DLD1 (cell line): ENCODE results near the gene TEX35.
"Not testable (repeated sequence)": the region's sequence is repeated elsewhere in the genome, so short reads cannot be mapped to it uniquely, and the experiment has no call there.

Experiments
- in situ Hi-C: cut with HindIII; loops from 2 replicates; pipeline ENCODE4 v1.10.0; 2017; ENCODE audit warnings: low sequenced_read_pairs

The TEX35 gene

GRCh38 chr1:178538192-178538916, 25.4 kb downstream of the TEX35 start:
- in situ Hi-C loops, result no loop called here

GRCh38 chr1:178539291-178539690, 26.4 kb downstream of the TEX35 start:
- in situ Hi-C loops, result no loop called here

GRCh38 chr1:178540204-178540603, 27.3 kb downstream of the TEX35 start:
- in situ Hi-C loops, result no loop called here

- in situ Hi-C loops, result no loop called here
These were observed 27.7 kb downstream of the TEX35 start for GRCh38 chr1:178540646-178541045.

- in situ Hi-C loops, result no loop called here
These were observed 28.5 kb downstream of the TEX35 start for GRCh38 chr1:178541379-178541778.

GRCh38 chr1:178541829-178542553, 29.1 kb downstream of the TEX35 start:
- in situ Hi-C loops, result no loop called here

GRCh38 chr1:178542554-178543289, 29.8 kb downstream of the TEX35 start:
- in situ Hi-C loops, result no loop called here

- in situ Hi-C loops, result no loop called here
These were observed 30.3 kb downstream of the TEX35 start for GRCh38 chr1:178543290-178543607.

GRCh38 chr1:178544531-178544930, 31.6 kb downstream of the TEX35 start:
- in situ Hi-C loops, result no loop called here

GRCh38 chr1:178548108-178548507, 35.2 kb downstream of the TEX35 start:
- in situ Hi-C loops, result no loop called here

- in situ Hi-C loops, result no loop called here
These were observed 38.4 kb downstream of the TEX35 start for GRCh38 chr1:178551307-178551706.

GRCh38 chr1:178551940-178552339, 39.0 kb downstream of the TEX35 start:
- in situ Hi-C loops, result no loop called here

GRCh38 chr1:178552856-178553255, 39.9 kb downstream of the TEX35 start:
- in situ Hi-C loops, result no loop called here

GRCh38 chr1:178554351-178554750, 41.4 kb downstream of the TEX35 start:
- in situ Hi-C loops, result not testable (repeated sequence)

- in situ Hi-C loops, result not testable (repeated sequence)
These were observed 42.7 kb downstream of the TEX35 start for GRCh38 chr1:178555613-178556012.

- in situ Hi-C loops, result not testable (repeated sequence)
These were observed 45.9 kb downstream of the TEX35 start for GRCh38 chr1:178558816-178559215.

GRCh38 chr1:178560871-178561376, 48.0 kb downstream of the TEX35 start:
- in situ Hi-C loops, result no loop called here

- in situ Hi-C loops, result no loop called here
These were observed 50.4 kb downstream of the TEX35 start for GRCh38 chr1:178563099-178563820.

- in situ Hi-C loops, result no loop called here
These were observed 51.3 kb downstream of the TEX35 start for GRCh38 chr1:178564086-178564782.

GRCh38 chr1:178564783-178565180, 51.9 kb downstream of the TEX35 start:
- in situ Hi-C loops, result no loop called here
